CD4-positive, alpha-beta T cell treated with Interleukin-10 for 1 hour (primary cell): ENCODE data around the gene HLTF.
A peak's percentile ranks its signal among the peaks of the same experiment; 100 is the strongest.
"Not testable (repeated sequence)": the region's sequence is repeated elsewhere in the genome, so short reads cannot be mapped to it uniquely, and the experiment has no call there.

Experiments
- DNase-seq: peaks from one replicate; pipeline ENCODE4 v3.0.0-alpha.2; 2020

HLTF gene

GRCh38 chr3:149086232-149086988 lies at the start of gene HLTF:
HLTF (minus strand) TSS chr3:149086533; CDS start chr3:149086336, 197 bp downstream.
- peak; percentile 95 for DNase-seq

- DNase-seq: no peak
Measured at GRCh38 chr3:149134575-149134974, 48.2 kb upstream of the HLTF start.

- no peak for DNase-seq
Measured at GRCh38 chr3:149131589-149131988, 45.3 kb upstream of the HLTF start.

- DNase-seq: peak; percentile 81
Measured at GRCh38 chr3:149129326-149130205, 43.2 kb upstream of the HLTF start, which contains the start of gene HPS3. HPS3 (plus strand) TSS chr3:149129638; CDS start chr3:149129724, 86 bp downstream.

- DNase-seq: no peak
Measured at GRCh38 chr3:149128821-149129220, 42.5 kb upstream of the HLTF start.

GRCh38 chr3:149122721-149123578 lies 36.6 kb upstream of the HLTF start:
- DNase-seq: no peak

GRCh38 chr3:149120051-149120972 lies 34.0 kb upstream of the HLTF start:
- peak; percentile 71 for DNase-seq

- no peak for DNase-seq
Measured at GRCh38 chr3:149119466-149119865, 33.1 kb upstream of the HLTF start.

- DNase-seq: no peak
Measured at GRCh38 chr3:149118724-149119123, 32.4 kb upstream of the HLTF start.

- no peak for DNase-seq
Measured at GRCh38 chr3:149115114-149115513, 28.8 kb upstream of the HLTF start.

- no peak for DNase-seq
Measured at GRCh38 chr3:149114458-149114857, 28.1 kb upstream of the HLTF start.

- DNase-seq: no peak
Measured at GRCh38 chr3:149104484-149104883, 18.2 kb upstream of the HLTF start.

- no peak for DNase-seq
Measured at GRCh38 chr3:149101641-149102040, 15.3 kb upstream of the HLTF start.

GRCh38 chr3:149101154-149101553 lies 14.8 kb upstream of the HLTF start:
- DNase-seq: no peak

GRCh38 chr3:149097987-149098386 lies 11.7 kb upstream of the HLTF start:
- not testable (repeated sequence) for DNase-seq

GRCh38 chr3:149095487-149095886 lies 9.2 kb upstream of the HLTF start:
- DNase-seq: no peak

- no peak for DNase-seq
Measured at GRCh38 chr3:149091983-149092382, 5.7 kb upstream of the HLTF start.

GRCh38 chr3:149090907-149091306 lies 4.6 kb upstream of the HLTF start:
- DNase-seq: no peak

- DNase-seq: no peak
Measured at GRCh38 chr3:149090461-149090860, 4.1 kb upstream of the HLTF start.

- DNase-seq: no peak
Measured at GRCh38 chr3:149089395-149089794, 3.1 kb upstream of the HLTF start.

- no peak for DNase-seq
Measured at GRCh38 chr3:149087208-149087607, 875 bp upstream of the HLTF start.

- DNase-seq: peak; percentile 27
Measured at GRCh38 chr3:149085828-149086231, 503 bp downstream of the HLTF start.
